Ishikawa (cell line): ENCODE measurements around the gene NBEAL2.

ENCODE experiments used
- CEBPB ChIP-seq: IDR thresholded peaks from 2 replicates; pipeline ENCODE4 v1.6.1; 2012
- EGR1 ChIP-seq: IDR thresholded peaks from 2 replicates; pipeline ENCODE4 v1.6.1; 2012
- EP300 ChIP-seq: IDR thresholded peaks from 2 replicates; pipeline ENCODE4 v1.6.1; 2012; ENCODE audit warnings: borderline replicate concordance
- FOXM1 ChIP-seq: IDR thresholded peaks from 2 replicates; pipeline ENCODE4 v1.6.1; 2012; ENCODE audit warnings: low read depth, borderline replicate concordance
- RAD21 ChIP-seq: IDR thresholded peaks from 2 replicates; pipeline ENCODE4 v1.6.1; 2012; ENCODE audit warnings: low read depth
- REST ChIP-seq: IDR thresholded peaks from 2 replicates; pipeline ENCODE4 v1.6.1; 2012; ENCODE audit warnings: low read depth, mild to moderate bottlenecking
- TAF1 ChIP-seq: IDR thresholded peaks from 2 replicates; pipeline ENCODE4 v1.6.1; 2012; ENCODE audit warnings: low read depth, mild to moderate bottlenecking
- TCF12 ChIP-seq: IDR thresholded peaks from 2 replicates; pipeline ENCODE4 v1.6.1; 2012; ENCODE audit warnings: low read depth
- YY1 ChIP-seq: IDR thresholded peaks from 2 replicates; pipeline ENCODE4 v1.6.1; 2012; ENCODE audit warnings: low read depth
- TF ChIP-seq, protein P1 (sequence below): IDR thresholded peaks from 2 replicates; pipeline ENCODE4 v1.6.1; 2012

GRCh38 chr3:47041114-47041513 is 61.6 kb downstream of the NBEAL2 start:
- no peak for TF ChIP-seq REST
- TF ChIP-seq EGR1 = no peak
- TF ChIP-seq, protein P1, sequence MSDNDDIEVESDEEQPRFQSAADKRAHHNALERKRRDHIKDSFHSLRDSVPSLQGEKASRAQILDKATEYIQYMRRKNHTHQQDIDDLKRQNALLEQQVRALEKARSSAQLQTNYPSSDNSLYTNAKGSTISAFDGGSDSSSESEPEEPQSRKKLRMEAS = no peak
- TF ChIP-seq EP300 = no peak
- TF ChIP-seq RAD21 = no peak
- TF ChIP-seq CEBPB = no peak
- no peak for TF ChIP-seq TAF1
- no peak for TF ChIP-seq TCF12
- no peak for TF ChIP-seq YY1
- TF ChIP-seq FOXM1 = no peak
